ENCODE data around the gene RNF10. TPM values are rescaled to one million over a fixed set of nuclear protein-coding genes. Genes with fewer than 3 reads are reported as not detected.
"Not testable (repeated sequence)": the region's sequence is repeated elsewhere in the genome, so short reads cannot be mapped to it uniquely, and the experiment has no call there.

Gene RNF10
- total RNA-seq, 4 donors from 2014 or later = 201 to 306 (median 264) TPM

GRCh38 chr12:120504587-120504986 lies 29.6 kb upstream of the RNF10 start:
- Histone ChIP-seq H3K4me1 (peaks cover 0 to 5% (median 0%) of the 10 kb centered on the region in 4 donors), H3K27me3 (no peaks in the 10 kb centered on the region), H3K4me3 (no peak overlapping the region), H3K27ac (no peak overlapping the region), H3K36me3 (peaks cover 0 to 82% (median 0%) of the 10 kb centered on the region in 3 donors), H3K9me3 (no peaks in the 10 kb centered on the region)
- DNase-seq (ENCODE audit: low spot score in 2 of 2) = no peak
- TF ChIP-seq POLR2A (IDR thresholded peaks at IDR 0.05) = no peak
- TF ChIP-seq CTCF (IDR thresholded peaks at IDR 0.05) = no peak
- TF ChIP-seq EP300 (IDR thresholded peaks at IDR 0.05) = no peak
- 64 to 80% methylated on average over 4 of the region's 4 CpGs for WGBS, 2 donors

GRCh38 chr12:120508537-120508936 lies 25.6 kb upstream of the RNF10 start:
- no peak overlapping the region for H3K4me3 ChIP-seq
- no peaks in the 10 kb centered on the region for H3K9me3 ChIP-seq
- H3K36me3 ChIP-seq = peaks cover 0 to 81% (median 0%) of the 10 kb centered on the region in 3 donors
- no peaks in the 10 kb centered on the region for H3K27me3 ChIP-seq
- DNase-seq (ENCODE audit: low spot score in 2 of 2) = no peak
- TF ChIP-seq EP300 (IDR thresholded peaks at IDR 0.05) = no peak
- TF ChIP-seq POLR2A (IDR thresholded peaks at IDR 0.05) = no peak
- no peak for TF ChIP-seq CTCF (IDR thresholded peaks at IDR 0.05)
- H3K4me1 ChIP-seq = peaks cover 0 to 3% (median under 1%) of the 10 kb centered on the region in 4 donors
- WGBS, 2 donors = 91 to 96% methylated on average over 8 of the region's 8 CpGs
- H3K27ac ChIP-seq = no peak overlapping the region

- no peaks in the 10 kb centered on the region for H3K27me3 ChIP-seq
- no peaks in the 10 kb centered on the region for H3K9me3 ChIP-seq
- no peak for DNase-seq (ENCODE audit: low spot score in 2 of 2)
- H3K4me1 ChIP-seq = peaks cover 0 to 22% (median 10%) of the 10 kb centered on the region in 4 donors
- WGBS, 2 donors = 48 to 56% methylated on average over 7 of the region's 7 CpGs
- no peak overlapping the region for H3K4me3 ChIP-seq
- peaks cover 0 to 71% (median 0%) of the 10 kb centered on the region in 3 donors for H3K36me3 ChIP-seq
- peak overlapping the region in 3 of 4 donors; percentile 8 to 91 (median 83) for H3K27ac ChIP-seq
- TF ChIP-seq POLR2A (IDR thresholded peaks at IDR 0.05) (no peak), CTCF (IDR thresholded peaks at IDR 0.05) (no peak), EP300 (IDR thresholded peaks at IDR 0.05) (peak in 1 of 2 donors; percentile 68)
Observed at GRCh38 chr12:120514002-120514401, 20.2 kb upstream of the RNF10 start.

- peaks cover 0 to 22% (median 10%) of the 10 kb centered on the region in 4 donors for H3K4me1 ChIP-seq
- WGBS, 2 donors = 46 to 52% methylated on average over 2 of the region's 2 CpGs
- no peak overlapping the region for H3K4me3 ChIP-seq
- peak overlapping the region; percentile 8 to 91 (median 70) for H3K27ac ChIP-seq
- no peaks in the 10 kb centered on the region for H3K9me3 ChIP-seq
- DNase-seq (ENCODE audit: low spot score in 2 of 2) = no peak
- H3K36me3 ChIP-seq = peaks cover 0 to 61% (median 0%) of the 10 kb centered on the region in 3 donors
- no peak for TF ChIP-seq EP300 (IDR thresholded peaks at IDR 0.05)
- no peak for TF ChIP-seq CTCF (IDR thresholded peaks at IDR 0.05)
- TF ChIP-seq POLR2A (IDR thresholded peaks at IDR 0.05) = no peak
- H3K27me3 ChIP-seq = no peaks in the 10 kb centered on the region
Observed at GRCh38 chr12:120515496-120515895, 18.7 kb upstream of the RNF10 start.

DNA sequence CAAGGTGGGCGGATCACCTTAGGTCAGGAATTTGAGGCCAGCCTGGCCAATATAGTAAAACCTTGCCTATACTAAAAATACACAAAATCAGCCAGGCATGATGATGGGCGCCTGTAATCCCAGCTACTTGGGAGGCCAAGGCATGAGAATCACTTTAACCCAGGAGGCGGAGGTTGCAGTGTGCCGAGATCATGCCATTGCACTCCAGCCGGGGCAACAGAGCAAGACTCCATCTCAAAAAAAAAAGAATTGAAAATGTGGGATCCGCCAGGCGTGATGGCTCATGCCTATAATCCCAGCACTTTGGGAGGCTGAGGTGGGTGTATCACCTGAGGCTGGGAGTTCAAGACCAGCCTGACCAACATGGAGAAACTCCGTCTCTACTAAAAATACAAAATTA lies 14.8 kb upstream of the RNF10 start:
- Histone ChIP-seq H3K36me3 (peaks cover 0 to 63% (median 0%) of the 10 kb centered on the region in 3 donors), H3K4me1 (peaks cover 0 to 12% (median 5%) of the 10 kb centered on the region in 4 donors)
- WGBS, 2 donors = 95 to 96% methylated on average over 8 of the region's 8 CpGs
- not testable (repeated sequence) for H3K27ac ChIP-seq; H3K4me3 ChIP-seq; H3K9me3 ChIP-seq; H3K27me3 ChIP-seq; DNase-seq (ENCODE audit: low spot score in 2 of 2)

DNA sequence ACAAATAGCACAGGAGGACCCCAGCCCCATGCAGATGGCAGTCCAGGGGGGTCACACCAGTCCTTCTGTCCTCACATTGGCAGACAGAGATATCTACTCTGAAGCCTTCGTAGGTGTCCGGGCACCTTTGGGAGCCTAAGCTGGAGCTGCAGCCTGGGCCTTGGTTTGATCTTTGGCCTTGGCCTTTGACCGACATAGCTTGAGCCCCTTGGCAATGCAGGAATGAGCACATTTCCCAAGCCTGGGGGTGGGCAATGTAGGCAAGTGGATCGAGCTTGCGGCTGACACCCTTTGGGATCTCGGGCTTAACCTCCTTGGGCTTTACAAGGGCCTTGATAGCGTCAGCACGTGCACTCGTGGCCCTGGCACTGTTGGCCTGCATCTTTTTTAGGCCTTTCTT lies 11.6 kb upstream of the RNF10 start:
- no peak for TF ChIP-seq POLR2A (IDR thresholded peaks at IDR 0.05)
- TF ChIP-seq CTCF (IDR thresholded peaks at IDR 0.05) = no peak
- no peak for TF ChIP-seq EP300 (IDR thresholded peaks at IDR 0.05)
- Histone ChIP-seq H3K36me3 (peaks cover 0 to 47% (median 0%) of the 10 kb centered on the region in 3 donors), H3K4me3 (no peak overlapping the region), H3K9me3 (no peaks in the 10 kb centered on the region), H3K27ac (no peak overlapping the region), H3K4me1 (peaks cover 0 to 6% (median 0%) of the 10 kb centered on the region in 4 donors), H3K27me3 (no peaks in the 10 kb centered on the region)
- DNase-seq (ENCODE audit: low spot score in 2 of 2) = no peak
- 83 to 86% methylated on average over 7 to 9 of the region's 9 CpGs for WGBS, 2 donors
